K562 (cell line): ENCODE data around the gene LAP3. TPM values are rescaled to one million over a fixed set of nuclear protein-coding genes. Genes with fewer than 3 reads are reported as not detected.

Experiments
- ATAC-seq: fragments of 200-7000 bp; cut with Tn5 transposase; 3 replicates; pipeline ENCODE4 v1.9.1; 2020; ENCODE audit warnings: moderate library complexity
- BruUV-seq: library from RNA; stranded (reverse); fragments of 400-500 nt; replicated peaks from 2 replicates; lab custom pipeline; 2021; lab: Mats Ljungman, UMichigan
- CTCF ChIA-PET: fragments of 300-600 bp; formaldehyde crosslinking; extraction: SDS; loops from one replicate; lab custom pipeline; 2021; ENCODE audit warnings: low intra/inter-chr PET ratio; lab: Yijun Ruan, JAX
- POLR2A ChIA-PET: fragments of 300-600, 350-650 bp; sonication (Branson Sonifier 250); formaldehyde crosslinking; extraction: SDS; loops from one replicate; lab custom pipeline; 2021; ENCODE audit warnings: antibody characterized with exemption, inconsistent platforms; lab: Yijun Ruan, JAX
- DNase-seq, 4 experiments: peaks; one replicate each; pipeline versions ENCODE4 v3.0.0 to v3.0.0-alpha.2; 2011 to 2018; ENCODE audit warnings: low spot score in 3 of 4, mixed read lengths in 3 of 4; ENCODE audit errors: extremely low read depth in 1 of 4
- FAIRE-seq: peaks from 2 replicates; lab custom pipeline; 2011; peaks lifted over from hg19 to GRCh38; lab: Jason Lieb, UNC
- H2AFZ ChIP-seq: 2 replicates; pipeline ENCODE4 v1.6.0; 2011; ENCODE audit warnings: low read depth, low read length, control low read depth, inconsistent platforms
- H3K27ac ChIP-seq: fragments of 200-600 bp; 3 replicates; pipeline ENCODE4 v1.8.0; 2011; ENCODE audit warnings: low read depth, mild to moderate bottlenecking, control low read depth, inconsistent platforms, low read length, moderate library complexity, mixed read lengths; ENCODE audit errors: extremely low read depth
- H3K27me3 ChIP-seq, 2 experiments: fragments of 300-600 bp in 1 of 2; 2 replicates in 1 of 2; 3 replicates in 1 of 2; pipeline versions ENCODE4 v1.6.0 to v1.8.0; 2011; ENCODE audit warnings: inconsistent platforms in 2 of 2, low read length in 2 of 2, mild to moderate bottlenecking in 1 of 2, mixed read lengths in 1 of 2, moderate library complexity in 1 of 2; ENCODE audit not compliant: control insufficient read depth in 2 of 2, insufficient read depth in 2 of 2
- H3K36me3 ChIP-seq: fragments of 300-600 bp; 3 replicates; pipeline ENCODE4 v1.8.0; 2011; ENCODE audit warnings: mild to moderate bottlenecking, low read length, inconsistent platforms; ENCODE audit not compliant: control insufficient read depth, insufficient read depth
- H3K4me1 ChIP-seq, 2 experiments: fragments of 200-600 bp in 1 of 2; replicated peaks in 1 of 2; 2 replicates in 1 of 2; 3 replicates in 1 of 2; pipeline versions ENCODE4 v1.5.1 to v1.8.0; 2011; ENCODE audit warnings: inconsistent platforms in 2 of 2, low read length in 2 of 2, mild to moderate bottlenecking in 1 of 2, mixed read lengths in 1 of 2, moderate library complexity in 1 of 2; ENCODE audit not compliant: control insufficient read depth in 2 of 2, insufficient read depth in 2 of 2
- H3K4me2 ChIP-seq: 2 replicates; pipeline ENCODE4 v1.6.1; 2011; ENCODE audit warnings: low read length, control low read depth, inconsistent platforms, mixed read lengths; ENCODE audit not compliant: insufficient read depth
- H3K4me3 ChIP-seq: fragments of 200-600 bp; sonication (generic), shearing (Covaris generic); 2 replicates; pipeline ENCODE4 v1.5.1; 2016; ENCODE audit warnings: control low read depth, inconsistent platforms
- H3K79me2 ChIP-seq: fragments of 200-600 bp; 3 replicates; pipeline ENCODE4 v1.8.0; 2011; ENCODE audit warnings: low read length, inconsistent platforms; ENCODE audit not compliant: control insufficient read depth, insufficient read depth
- H3K9ac ChIP-seq, 2 experiments: 2 replicates each; pipeline versions ENCODE4 v1.6.0 to v1.6.1; 2011; ENCODE audit warnings: low read depth in 2 of 2, low read length in 2 of 2, control low read depth in 1 of 2, inconsistent platforms in 1 of 2, mild to moderate bottlenecking in 1 of 2, mixed read lengths in 1 of 2; ENCODE audit not compliant: insufficient read depth in 1 of 2
- H3K9me1 ChIP-seq: one replicate; pipeline ENCODE4 v1.6.0; 2011; ENCODE audit warnings: inconsistent platforms, mild to moderate bottlenecking, low read length, moderate library complexity; ENCODE audit not compliant: control insufficient read depth, insufficient read depth
- H3K9me3 ChIP-seq: replicated peaks from 2 replicates; pipeline ENCODE4 v1.5.1; 2011; ENCODE audit warnings: low read depth, low read length, inconsistent platforms; ENCODE audit not compliant: control insufficient read depth, insufficient read depth
- H4K20me1 ChIP-seq: replicated peaks from 2 replicates; pipeline ENCODE4 v1.6.1; 2011; ENCODE audit warnings: low read length, inconsistent platforms, mixed read lengths; ENCODE audit not compliant: control insufficient read depth, insufficient read depth
- ATF1 ChIP-seq, 2 experiments: fragments of 450-650 bp in 1 of 2; IDR thresholded peaks; 2 replicates each; pipeline ENCODE4 v1.6.1; 2016; ENCODE audit warnings: missing compliant biosample characterization in 1 of 2, missing genetic modification characterization in 1 of 2
- BHLHE40 ChIP-seq: IDR thresholded peaks from 2 replicates; pipeline ENCODE4 v1.6.1; 2011; ENCODE audit warnings: low read length, improper control_type of control experiment
- EZH2 ChIP-seq: IDR thresholded peaks from 2 replicates; pipeline ENCODE4 v1.6.1; 2012; ENCODE audit warnings: low read depth, mild to moderate bottlenecking, inconsistent platforms, low read length, borderline replicate concordance
- KAT7 ChIP-seq: sonication (generic); formaldehyde crosslinking; IDR thresholded peaks from 2 replicates; pipeline ENCODE4 v1.8.0; 2022; ENCODE audit warnings: missing genetic modification reagents, mild to moderate bottlenecking, borderline replicate concordance
- KLF13 ChIP-seq: fragments of 450-650 bp; IDR thresholded peaks from 2 replicates; pipeline ENCODE4 v1.6.1; 2016; ENCODE audit warnings: missing genetic modification characterization, low read depth, mild to moderate bottlenecking, missing compliant biosample characterization, moderate library complexity, borderline replicate concordance
- MED1 ChIP-seq: sonication (generic); formaldehyde crosslinking; IDR thresholded peaks from 2 replicates; pipeline ENCODE4 v1.8.1; 2023; ENCODE audit warnings: missing genetic modification reagents, borderline replicate concordance
- MEF2D ChIP-seq: conservative IDR thresholded peaks from 2 replicates; pipeline ENCODE4 v1.6.1; 2016; ENCODE audit warnings: low read depth, missing genetic modification characterization, missing compliant biosample characterization
- SRSF1 ChIP-seq: fragments of 200-400 bp; formaldehyde crosslinking; IDR thresholded peaks from 2 replicates; pipeline ENCODE4 v1.6.1; 2017; ENCODE audit warnings: mild to moderate bottlenecking, low read depth, low read length, moderate library complexity
- TOE1 ChIP-seq, 2 experiments: fragments of 450-650 bp in 1 of 2; sonication (generic) in 1 of 2; formaldehyde crosslinking in 1 of 2; IDR thresholded peaks; 2 replicates each; pipeline versions ENCODE4 v1.7.1 to v1.8.0; 2016 to 2022; ENCODE audit warnings: borderline replicate concordance in 2 of 2, mild to moderate bottlenecking in 2 of 2, antibody characterized with exemption in 1 of 2, inconsistent platforms in 1 of 2, low read depth in 1 of 2, missing genetic modification reagents in 1 of 2, moderate library complexity in 1 of 2
- ZNF253 ChIP-seq: fragments of 250-450 bp; sonication (Bioruptor Pico); conservative IDR thresholded peaks from 2 replicates; pipeline ENCODE4 v1.6.1; 2021; ENCODE audit warnings: mild to moderate bottlenecking
- ZNF586 ChIP-seq: fragments of 450-650 bp; formaldehyde crosslinking; conservative IDR thresholded peaks from 2 replicates; pipeline ENCODE4 v1.4.0; 2020; ENCODE audit warnings: mild to moderate bottlenecking, moderate library complexity
- ZNF589 ChIP-seq: fragments of 200-800 bp; sonication (Bioruptor generic); IDR thresholded peaks from 2 replicates; pipeline ENCODE4 v1.6.1; 2016; ENCODE audit warnings: low read depth, missing genetic modification characterization, missing compliant biosample characterization
- WGBS: fragments of 100-300 bp; shearing (Covaris generic); methylation state at CpG from one replicate; pipeline ENCODE4 v1.1.6; 2016; ENCODE audit warnings: low coverage, mixed read lengths; ENCODE audit not compliant: insufficient coverage; ENCODE audit errors: missing lambda C conversion rate; 5-methylcytosine and 5-hydroxymethylcytosine counted together
- in situ Hi-C: fragments of 300-500 bp; cut with MboI; formaldehyde crosslinking; loops from 4 replicates; pipeline ENCODE4 v1.15.0; 2018; ENCODE audit warnings: inconsistent platforms, mixed read lengths
- intact Hi-C: fragments of 100-400 bp; cut with micrococcal nuclease; formaldehyde crosslinking; loops from 2 replicates; pipeline ENCODE4 v1.14.2; 2022
- polyA plus RNA-seq, 8 experiments: library from polyadenylated mRNA; depleted of rRNA in 4 of 8; stranded (reverse) in 5 of 8; unstranded in 3 of 8; fragments of >200 nt; fragmentation: Nextera tagmentation in 2 of 8; fragmentation: Illumina TruSeq in 1 of 8; extraction: Ambion mirVana in 2 of 8; extraction: Trizol in 1 of 8; gene quantifications; 2 replicates each; pipeline versions ENCODE4 v1.2.1 to v1.2.3, GENCODE V29; 2011 to 2014; ENCODE audit warnings: inconsistent platforms in 1 of 8, missing spikeins in 1 of 8
- total RNA-seq, 7 experiments: library from RNA; depleted of rRNA in 6 of 7; stranded (reverse); fragments of >200 nt in 6 of 7; fragmentation: Illumina TruSeq in 2 of 7; extraction: Trizol in 2 of 7; gene quantifications; 2 replicates each; pipeline versions ENCODE4 v1.2.1 to v1.2.3, GENCODE V29; 2011 to 2021; ENCODE audit warnings: low replicate concordance in 1 of 7
- TF ChIP-seq, protein P1 (sequence below): fragments of 450-650 bp; IDR thresholded peaks from 2 replicates; pipeline ENCODE4 v1.6.1; 2016
- TF ChIP-seq, protein P2 (sequence below): fragments of 450-650 bp; formaldehyde crosslinking; IDR thresholded peaks from 2 replicates; pipeline ENCODE4 v1.4.0; 2020; ENCODE audit warnings: mild to moderate bottlenecking, moderate library complexity

Gene LAP3
- total and polyA plus RNA-seq, 9 of the 15 experiments (the other 6 are each of a cell fraction or from before 2014, with no cell fraction given): 82.3 to 170 (median 107) TPM

DNA sequence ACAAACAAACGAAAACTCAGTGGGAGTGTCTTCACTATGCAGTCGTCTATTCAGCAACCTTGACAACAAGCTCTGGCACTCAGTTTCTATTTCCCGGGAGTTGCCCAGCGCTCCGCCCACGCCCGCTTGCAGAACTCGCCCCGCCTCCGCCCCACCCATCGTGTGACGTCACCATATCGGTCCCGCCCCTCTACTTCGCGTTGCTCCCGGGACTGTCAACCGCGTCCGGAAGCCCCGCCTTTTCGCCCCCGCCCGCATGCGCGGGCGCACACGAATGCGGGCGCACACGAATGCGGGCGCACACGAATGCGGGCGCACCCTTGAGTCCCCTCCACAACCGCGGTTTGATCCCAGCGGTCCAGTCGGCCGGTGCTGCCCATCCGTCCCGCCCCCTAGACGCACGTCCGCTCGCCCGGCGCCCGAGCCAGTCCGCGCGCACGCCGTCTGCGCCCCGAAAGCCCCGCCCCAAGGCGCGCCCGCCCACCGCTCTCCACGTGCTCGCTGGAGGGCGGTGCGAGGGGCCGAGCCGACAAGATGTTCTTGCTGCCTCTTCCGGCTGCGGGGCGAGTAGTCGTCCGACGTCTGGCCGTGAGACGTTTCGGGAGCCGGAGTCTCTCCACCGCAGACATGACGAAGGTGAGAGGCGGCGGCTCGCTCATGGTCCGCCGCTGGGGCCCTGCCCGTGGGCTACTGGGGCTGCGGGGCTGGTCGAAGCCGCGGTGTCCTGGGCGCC is at the start of gene LAP3 (continued):
- TF ChIP-seq KLF13 (tag) (peak; percentile 71; the same call in 1 of the 2 replicates), ZNF586 (CRISPR knock-in tag) (no peak), KAT7 (CRISPR knock-in tag) (0 out of 2 replicates have a peak, but pooled peaks have one; percentile 18), BHLHE40 (peak; percentile 77), ATF1 (CRISPR knock-in tag; IDR thresholded peaks at IDR 0.05) (peak; percentile 69; the same call in 1 of the 2 replicates), ATF1 (tag; IDR thresholded peaks at IDR 0.05) (peak; percentile 96)
- TF ChIP-seq, protein P1, sequence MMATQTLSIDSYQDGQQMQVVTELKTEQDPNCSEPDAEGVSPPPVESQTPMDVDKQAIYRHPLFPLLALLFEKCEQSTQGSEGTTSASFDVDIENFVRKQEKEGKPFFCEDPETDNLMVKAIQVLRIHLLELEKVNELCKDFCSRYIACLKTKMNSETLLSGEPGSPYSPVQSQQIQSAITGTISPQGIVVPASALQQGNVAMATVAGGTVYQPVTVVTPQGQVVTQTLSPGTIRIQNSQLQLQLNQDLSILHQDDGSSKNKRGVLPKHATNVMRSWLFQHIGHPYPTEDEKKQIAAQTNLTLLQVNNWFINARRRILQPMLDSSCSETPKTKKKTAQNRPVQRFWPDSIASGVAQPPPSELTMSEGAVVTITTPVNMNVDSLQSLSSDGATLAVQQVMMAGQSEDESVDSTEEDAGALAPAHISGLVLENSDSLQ: peak; percentile 56

DNA sequence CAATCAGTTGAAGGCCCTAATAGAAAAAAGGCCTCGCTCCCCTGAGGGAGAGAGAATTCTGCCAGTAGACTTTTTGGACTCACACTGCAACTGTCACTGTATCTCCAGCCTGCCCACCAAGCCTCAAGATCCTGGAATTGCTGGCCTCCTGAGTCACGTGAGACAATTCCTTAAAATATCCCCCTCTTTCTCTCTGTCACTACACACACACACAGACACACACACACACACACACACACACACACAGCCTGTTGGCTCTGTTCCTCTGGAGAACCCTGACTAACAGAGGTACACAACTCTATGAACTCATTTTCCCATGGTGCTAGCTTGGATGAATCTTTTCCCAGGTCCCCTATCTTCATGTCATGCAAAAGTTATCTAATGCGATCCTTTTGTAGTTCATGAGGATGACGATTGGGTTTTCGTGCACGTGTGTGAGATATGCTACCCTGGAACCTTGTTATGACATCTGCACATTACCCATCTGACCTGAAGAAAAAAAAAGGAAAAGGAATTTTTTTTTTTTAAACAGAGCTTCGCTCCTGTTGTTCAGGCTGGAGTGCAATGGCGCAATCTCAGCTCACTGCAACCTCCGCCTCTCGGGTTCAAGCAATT is 48.3 kb upstream of the LAP3 start:
- peaks cover 16 to 29% of the 10 kb centered on the region in 2 experiments for H3K27me3 ChIP-seq
- no peak overlapping the region for H3K4me2 ChIP-seq
- no peaks in the 10 kb centered on the region for H3K36me3 ChIP-seq
- in situ Hi-C loops (loop anchor here (25.0 kb wide), 1 partner anchor 1059 kb away; no protein-coding TSS in a partner anchor), intact Hi-C loops (no loop called here)
- no peak overlapping the region for H3K27ac ChIP-seq
- DNase-seq: no peak
- H2AFZ ChIP-seq: no peak overlapping the region
- ChIA-PET CTCF (no interaction called here), POLR2A (no interaction called here)
- H3K4me3 ChIP-seq: no peak overlapping the region
- ATAC-seq: no peak
- no peak overlapping the region for H3K9ac ChIP-seq
- peaks cover 0 to 4% of the 10 kb centered on the region in 2 experiments; a peak in 1 of 5 replicates for H3K4me1 ChIP-seq
- H3K9me1 ChIP-seq: no peaks in the 10 kb centered on the region
- H4K20me1 ChIP-seq: no peaks in the 10 kb centered on the region
- 8% methylated on average over 10 of the region's 10 CpGs for WGBS
- H3K79me2 ChIP-seq: no peaks in the 10 kb centered on the region
- BruUV-seq: no TSS peak
- H3K9me3 ChIP-seq: no peaks in the 10 kb centered on the region
- FAIRE-seq: no peak
- no peak for TF ChIP-seq MED1 (CRISPR knock-in tag)
- TF ChIP-seq TOE1 (IDR thresholded peaks at IDR 0.05; ENCODE audit: borderline replicate concordance): no peak
- no peak for TF ChIP-seq TOE1 (CRISPR knock-in tag; IDR thresholded peaks at IDR 0.05; ENCODE audit: borderline replicate concordance, low read depth)
- no peak for TF ChIP-seq EZH2
- TF ChIP-seq ZNF253 (CRISPR knock-in tag): no peak
- no peak for TF ChIP-seq MEF2D
- TF ChIP-seq SRSF1: no peak
- TF ChIP-seq, protein P2, sequence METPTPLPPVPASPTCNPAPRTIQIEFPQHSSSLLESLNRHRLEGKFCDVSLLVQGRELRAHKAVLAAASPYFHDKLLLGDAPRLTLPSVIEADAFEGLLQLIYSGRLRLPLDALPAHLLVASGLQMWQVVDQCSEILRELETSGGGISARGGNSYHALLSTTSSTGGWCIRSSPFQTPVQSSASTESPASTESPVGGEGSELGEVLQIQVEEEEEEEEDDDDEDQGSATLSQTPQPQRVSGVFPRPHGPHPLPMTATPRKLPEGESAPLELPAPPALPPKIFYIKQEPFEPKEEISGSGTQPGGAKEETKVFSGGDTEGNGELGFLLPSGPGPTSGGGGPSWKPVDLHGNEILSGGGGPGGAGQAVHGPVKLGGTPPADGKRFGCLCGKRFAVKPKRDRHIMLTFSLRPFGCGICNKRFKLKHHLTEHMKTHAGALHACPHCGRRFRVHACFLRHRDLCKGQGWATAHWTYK: no peak
- no peak for TF ChIP-seq ZNF589 (CRISPR knock-in tag)
